Measurements from ENCODE around the gene PCDHA10. TPM values are rescaled to one million over a fixed set of nuclear protein-coding genes. Genes with fewer than 3 reads are reported as not detected.
A peak's percentile ranks its signal among the peaks of the same experiment; 100 is the strongest.

PCDHA10 gene
- total RNA-seq, 1 donor from 2014 or later, result 47.7 TPM

- no peak for TF ChIP-seq CTCF (IDR thresholded peaks at IDR 0.05; ENCODE audit: partially characterized antibody, unreplicated experiment)
- H3K4me1 Mint-ChIP-seq (ENCODE audit: low read depth, unreplicated experiment), result peaks cover 8% of the 10 kb centered on the region
- peaks cover 10% of the 10 kb centered on the region for H3K27me3 Mint-ChIP-seq (ENCODE audit: unreplicated experiment)
- H3K9me3 Mint-ChIP-seq (ENCODE audit: unreplicated experiment), result peaks cover 34% of the 10 kb centered on the region
- peaks cover 62% of the 10 kb centered on the region for H3K36me3 Mint-ChIP-seq (ENCODE audit: unreplicated experiment)
- H3K4me3 Mint-ChIP-seq (ENCODE audit: unreplicated experiment), result peak overlapping the region; percentile 86
- peak overlapping the region; percentile 99 for H3K27ac Mint-ChIP-seq (ENCODE audit: unreplicated experiment)
- DNase-seq, result no peak
Observed at GRCh38 chr5:140857177-140857986, 1.7 kb downstream of the PCDHA10 start.

GRCh38 chr5:140857987-140858240 is 2.2 kb downstream of the PCDHA10 start:
- no peak for DNase-seq
- Mint-ChIP-seq H3K27me3 (ENCODE audit: unreplicated experiment) (peaks cover 10% of the 10 kb centered on the region), H3K9me3 (ENCODE audit: unreplicated experiment) (peaks cover 34% of the 10 kb centered on the region), H3K4me1 (ENCODE audit: low read depth, unreplicated experiment) (peaks cover 8% of the 10 kb centered on the region), H3K27ac (ENCODE audit: unreplicated experiment) (no peak overlapping the region), H3K36me3 (ENCODE audit: unreplicated experiment) (peaks cover 67% of the 10 kb centered on the region), H3K4me3 (ENCODE audit: unreplicated experiment) (no peak overlapping the region)
- no peak for TF ChIP-seq CTCF (IDR thresholded peaks at IDR 0.05; ENCODE audit: partially characterized antibody, unreplicated experiment)

GRCh38 chr5:140862441-140863295 is 7.0 kb downstream of the PCDHA10 start:
- H3K9me3 Mint-ChIP-seq (ENCODE audit: unreplicated experiment), result peaks cover 24% of the 10 kb centered on the region
- H3K4me1 Mint-ChIP-seq (ENCODE audit: low read depth, unreplicated experiment), result peaks cover 3% of the 10 kb centered on the region
- no peak for DNase-seq
- H3K27ac Mint-ChIP-seq (ENCODE audit: unreplicated experiment), result no peak overlapping the region
- H3K27me3 Mint-ChIP-seq (ENCODE audit: unreplicated experiment), result peaks cover 5% of the 10 kb centered on the region
- H3K4me3 Mint-ChIP-seq (ENCODE audit: unreplicated experiment), result no peak overlapping the region
- H3K36me3 Mint-ChIP-seq (ENCODE audit: unreplicated experiment), result peaks cover 59% of the 10 kb centered on the region
- TF ChIP-seq CTCF (IDR thresholded peaks at IDR 0.05; ENCODE audit: partially characterized antibody, unreplicated experiment), result no peak

GRCh38 chr5:140868721-140869554 is 13.2 kb downstream of the PCDHA10 start, which contains the start of gene PCDHA11:
Gene PCDHA11 (plus strand): TSS chr5:140868957. CDS start chr5:140869104, 147 bp downstream.
- Mint-ChIP-seq H3K27me3 (ENCODE audit: unreplicated experiment) (peaks cover 7% of the 10 kb centered on the region), H3K27ac (ENCODE audit: unreplicated experiment) (peak within 1 kb of the TSS; percentile 93), H3K4me1 (ENCODE audit: low read depth, unreplicated experiment) (peaks cover 8% of the 10 kb centered on the region), H3K36me3 (ENCODE audit: unreplicated experiment) (peaks cover 23% of the 10 kb centered on the region), H3K4me3 (ENCODE audit: unreplicated experiment) (peak within 1 kb of the TSS; percentile 88), H3K9me3 (ENCODE audit: unreplicated experiment) (peaks cover 10% of the 10 kb centered on the region)
- no peak for TF ChIP-seq CTCF (IDR thresholded peaks at IDR 0.05; ENCODE audit: partially characterized antibody, unreplicated experiment)
- no peak for DNase-seq

All from glutamatergic neuron (in vitro differentiated cells).